HEK293T (cell line): ENCODE data around the gene CNTLN.

Experiments used
- CTCF ChIA-PET: fragments of 350-600 bp; formaldehyde crosslinking; extraction: SDS; loops from one replicate; lab custom pipeline; 2021; ENCODE audit warnings: antibody characterized with exemption, inconsistent platforms; lab: Yijun Ruan, JAX
- POLR2A ChIA-PET: fragments of 350-600 bp; formaldehyde crosslinking; extraction: SDS; loops from one replicate; lab custom pipeline; 2020; ENCODE audit warnings: antibody characterized with exemption, inconsistent platforms; lab: Yijun Ruan, JAX
- DNase-seq: peaks from one replicate; pipeline ENCODE4 v3.0.0; 2012; ENCODE audit warnings: mixed read lengths; ENCODE audit errors: extremely low spot score
- ARNT ChIP-seq: fragments of 450-650 bp; IDR thresholded peaks from 2 replicates; pipeline ENCODE4 v1.6.1; 2017; ENCODE audit warnings: mild to moderate bottlenecking
- BHLHE40 ChIP-seq: fragments of 450-650 bp; IDR thresholded peaks from 2 replicates; pipeline ENCODE4 v1.6.1; 2016; ENCODE audit warnings: mild to moderate bottlenecking, moderate library complexity, borderline replicate concordance
- CTBP1 ChIP-seq: fragments of 450-650 bp; IDR thresholded peaks from 2 replicates; pipeline ENCODE4 v1.6.1; 2016; ENCODE audit warnings: borderline replicate concordance
- ELF4 ChIP-seq: fragments of 450-650 bp; IDR thresholded peaks from 2 replicates; pipeline ENCODE4 v1.6.1; 2017; ENCODE audit warnings: antibody characterized with exemption
- FOXA1 ChIP-seq: fragments of 450-650 bp; IDR thresholded peaks from 2 replicates; pipeline ENCODE4 v1.6.1; 2016; ENCODE audit warnings: mild to moderate bottlenecking
- FOXK2 ChIP-seq: fragments of 450-650 bp; IDR thresholded peaks from 2 replicates; pipeline ENCODE4 v1.6.1; 2016; ENCODE audit warnings: mild to moderate bottlenecking
- FOXM1 ChIP-seq: fragments of 450-650 bp; IDR thresholded peaks from 2 replicates; pipeline ENCODE4 v1.6.1; 2017; ENCODE audit warnings: mild to moderate bottlenecking, borderline replicate concordance
- HDGF ChIP-seq: fragments of 450-650 bp; IDR thresholded peaks from 2 replicates; pipeline ENCODE4 v1.6.1; 2017; ENCODE audit warnings: antibody characterized with exemption, borderline replicate concordance
- L3MBTL2 ChIP-seq: fragments of 450-650 bp; conservative IDR thresholded peaks from 2 replicates; pipeline ENCODE4 v1.6.1; 2016; ENCODE audit warnings: mild to moderate bottlenecking
- LEF1 ChIP-seq: fragments of 450-650 bp; IDR thresholded peaks from 2 replicates; pipeline ENCODE4 v1.6.1; 2017; ENCODE audit warnings: mild to moderate bottlenecking, borderline replicate concordance
- NFRKB ChIP-seq: fragments of 450-650 bp; IDR thresholded peaks from 2 replicates; pipeline ENCODE4 v1.6.1; 2016; ENCODE audit warnings: mild to moderate bottlenecking, moderate library complexity
- SP1 ChIP-seq: fragments of 450-650 bp; IDR thresholded peaks from 2 replicates; pipeline ENCODE4 v1.6.1; 2017
- SUZ12 ChIP-seq: fragments of 450-650 bp; IDR thresholded peaks from 2 replicates; pipeline ENCODE4 v1.6.1; 2016; ENCODE audit warnings: mild to moderate bottlenecking
- TARDBP ChIP-seq: fragments of 450-650 bp; IDR thresholded peaks from 2 replicates; pipeline ENCODE4 v1.6.1; 2016
- ZNF384 ChIP-seq: fragments of 450-650 bp; IDR thresholded peaks from 2 replicates; pipeline ENCODE4 v1.6.1; 2016
- TF ChIP-seq, protein P1 (sequence below): fragments of 450-650 bp; IDR thresholded peaks from 2 replicates; pipeline ENCODE4 v1.6.1; 2016

CNTLN gene

DNA sequence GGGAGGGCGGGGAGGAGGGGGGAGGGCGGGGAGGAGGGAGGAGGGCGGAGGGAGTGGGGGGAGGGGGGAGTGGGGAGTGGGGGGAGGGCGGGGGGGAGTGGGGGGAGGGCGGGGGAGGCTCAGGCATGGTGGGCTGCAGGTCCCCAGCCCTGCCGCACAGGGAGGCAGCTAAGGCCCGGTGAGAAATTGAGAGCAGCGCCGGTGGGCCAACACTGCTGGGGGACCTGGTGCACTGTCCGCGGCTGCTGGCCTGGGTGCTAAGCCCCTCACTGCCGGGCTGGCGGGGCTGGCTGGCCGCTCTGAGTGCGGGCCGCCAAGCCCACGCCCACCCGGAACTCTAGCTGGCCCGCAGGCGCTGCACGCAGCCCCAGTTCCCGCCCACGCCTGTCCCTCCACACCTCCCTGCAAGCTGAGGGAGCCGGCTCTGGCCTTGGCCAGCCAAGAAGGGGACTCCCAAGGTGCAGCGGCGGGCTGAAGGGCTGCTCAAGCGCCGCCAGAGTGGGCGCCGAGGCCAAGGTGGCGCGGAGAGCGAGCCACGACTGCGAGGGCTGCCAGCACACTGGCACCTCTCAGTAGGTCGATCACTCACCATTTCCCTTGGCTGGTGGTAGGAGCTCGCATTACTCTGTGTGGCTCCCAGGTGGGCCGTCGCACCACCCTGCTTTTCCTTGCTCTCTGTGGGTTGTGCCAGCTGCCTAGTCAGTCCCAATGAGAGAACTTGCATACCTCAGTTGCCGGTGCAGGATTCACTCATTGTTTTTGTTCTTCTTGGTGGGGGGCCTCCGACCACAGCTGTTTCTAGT, 160.2 kb downstream of the CNTLN start:
- POLR2A ChIA-PET: no interaction called here
- no peak for DNase-seq
- TF ChIP-seq ARNT (no peak), SP1 (no peak), FOXA1 (no peak), TARDBP (no peak), LEF1 (no peak), NFRKB (no peak), CTBP1 (no peak), ELF4 (no peak), ZNF384 (no peak), HDGF (no peak), BHLHE40 (no peak)
- TF ChIP-seq, protein P1, sequence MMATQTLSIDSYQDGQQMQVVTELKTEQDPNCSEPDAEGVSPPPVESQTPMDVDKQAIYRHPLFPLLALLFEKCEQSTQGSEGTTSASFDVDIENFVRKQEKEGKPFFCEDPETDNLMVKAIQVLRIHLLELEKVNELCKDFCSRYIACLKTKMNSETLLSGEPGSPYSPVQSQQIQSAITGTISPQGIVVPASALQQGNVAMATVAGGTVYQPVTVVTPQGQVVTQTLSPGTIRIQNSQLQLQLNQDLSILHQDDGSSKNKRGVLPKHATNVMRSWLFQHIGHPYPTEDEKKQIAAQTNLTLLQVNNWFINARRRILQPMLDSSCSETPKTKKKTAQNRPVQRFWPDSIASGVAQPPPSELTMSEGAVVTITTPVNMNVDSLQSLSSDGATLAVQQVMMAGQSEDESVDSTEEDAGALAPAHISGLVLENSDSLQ: no peak
- CTCF ChIA-PET: no interaction called here

DNA sequence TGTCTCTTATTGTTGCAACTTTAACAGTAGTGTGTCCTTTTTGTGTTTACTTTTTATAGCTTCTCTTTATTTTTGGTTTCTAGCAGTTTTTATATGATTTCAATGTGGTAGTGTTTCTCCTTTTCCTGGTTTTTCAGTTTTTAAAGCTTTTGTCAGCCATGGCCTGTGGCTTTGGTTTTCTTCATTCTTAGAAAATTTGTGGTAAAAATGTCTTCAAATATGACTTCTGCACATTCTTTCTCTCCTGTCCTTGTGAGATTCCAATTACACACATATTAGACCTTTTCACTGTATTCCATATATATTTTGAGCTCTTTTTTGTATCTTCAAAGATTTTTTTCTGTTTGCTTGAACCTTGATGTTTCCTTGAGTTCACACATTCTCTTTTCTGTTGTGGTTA, 180.5 kb downstream of the CNTLN start:
- ChIA-PET POLR2A (no interaction called here), CTCF (no interaction called here)
- TF ChIP-seq, protein P1: no peak
- no peak for TF ChIP-seq FOXK2
- no peak for TF ChIP-seq L3MBTL2
- TF ChIP-seq TARDBP: no peak
- TF ChIP-seq FOXA1: no peak
- TF ChIP-seq SUZ12: no peak
- TF ChIP-seq ELF4: no peak
- TF ChIP-seq FOXM1: no peak
- TF ChIP-seq ARNT: no peak
- no peak for TF ChIP-seq SP1
- no peak for TF ChIP-seq NFRKB
- TF ChIP-seq BHLHE40: no peak
- no peak for TF ChIP-seq LEF1
- no peak for TF ChIP-seq ZNF384
- TF ChIP-seq HDGF: no peak
- no peak for TF ChIP-seq CTBP1
- DNase-seq: no peak

DNA sequence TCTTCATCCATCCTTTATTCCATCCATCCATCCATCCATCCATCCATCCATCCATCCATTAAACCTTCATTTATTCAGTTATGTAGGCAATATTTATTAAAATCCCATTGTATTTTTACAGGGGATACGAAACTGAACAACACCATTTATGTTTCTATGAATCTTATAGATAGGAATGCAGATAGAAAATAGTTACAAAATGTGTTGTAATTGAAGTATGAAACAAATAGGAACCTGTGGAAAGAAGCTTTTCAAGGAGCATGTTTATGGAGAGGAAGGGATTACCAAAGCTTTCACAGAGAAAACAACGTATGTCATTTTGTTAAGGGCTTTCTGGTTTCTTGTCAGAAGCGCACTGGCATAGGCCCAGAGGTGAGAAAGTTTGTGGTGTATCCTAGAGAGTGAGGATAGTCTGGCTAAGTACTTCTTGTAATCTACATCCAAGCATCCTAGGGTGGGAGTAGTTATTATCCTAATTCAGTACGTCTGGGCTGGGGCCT, 184.0 kb downstream of the CNTLN start:
- ChIA-PET POLR2A (no interaction called here), CTCF (no interaction called here)
- DNase-seq: no peak
- TF ChIP-seq FOXM1 (no peak), CTBP1 (no peak), BHLHE40 (no peak)

DNA sequence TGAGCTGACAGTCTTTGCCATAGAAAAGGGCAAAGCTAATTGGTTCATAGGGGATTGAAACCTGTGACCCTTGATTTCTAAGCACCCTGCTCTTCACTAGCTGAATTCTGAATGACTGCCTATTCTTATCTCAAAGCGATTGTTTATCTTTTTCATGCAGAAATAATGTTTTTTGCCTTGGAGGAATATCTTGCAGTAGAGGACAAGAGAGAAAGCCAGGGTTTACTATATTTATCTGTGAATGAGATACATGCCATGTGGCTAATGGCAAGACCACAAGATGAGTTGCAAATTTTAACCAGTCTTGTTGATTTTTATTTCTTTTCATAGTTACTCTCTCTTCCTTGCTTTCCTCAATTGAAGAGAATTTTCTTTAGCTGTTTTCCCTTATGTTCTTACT, 185.0 kb downstream of the CNTLN start:
- TF ChIP-seq LEF1 (no peak), FOXK2 (no peak), L3MBTL2 (no peak), HDGF (no peak), NFRKB (no peak), CTBP1 (no peak), FOXA1 (no peak), ZNF384 (no peak), FOXM1 (no peak), TARDBP (no peak), SUZ12 (no peak), ELF4 (no peak), ARNT (no peak), BHLHE40 (no peak), SP1 (no peak)
- TF ChIP-seq, protein P1: no peak
- ChIA-PET POLR2A (no interaction called here), CTCF (no interaction called here)
- no peak for DNase-seq

DNA sequence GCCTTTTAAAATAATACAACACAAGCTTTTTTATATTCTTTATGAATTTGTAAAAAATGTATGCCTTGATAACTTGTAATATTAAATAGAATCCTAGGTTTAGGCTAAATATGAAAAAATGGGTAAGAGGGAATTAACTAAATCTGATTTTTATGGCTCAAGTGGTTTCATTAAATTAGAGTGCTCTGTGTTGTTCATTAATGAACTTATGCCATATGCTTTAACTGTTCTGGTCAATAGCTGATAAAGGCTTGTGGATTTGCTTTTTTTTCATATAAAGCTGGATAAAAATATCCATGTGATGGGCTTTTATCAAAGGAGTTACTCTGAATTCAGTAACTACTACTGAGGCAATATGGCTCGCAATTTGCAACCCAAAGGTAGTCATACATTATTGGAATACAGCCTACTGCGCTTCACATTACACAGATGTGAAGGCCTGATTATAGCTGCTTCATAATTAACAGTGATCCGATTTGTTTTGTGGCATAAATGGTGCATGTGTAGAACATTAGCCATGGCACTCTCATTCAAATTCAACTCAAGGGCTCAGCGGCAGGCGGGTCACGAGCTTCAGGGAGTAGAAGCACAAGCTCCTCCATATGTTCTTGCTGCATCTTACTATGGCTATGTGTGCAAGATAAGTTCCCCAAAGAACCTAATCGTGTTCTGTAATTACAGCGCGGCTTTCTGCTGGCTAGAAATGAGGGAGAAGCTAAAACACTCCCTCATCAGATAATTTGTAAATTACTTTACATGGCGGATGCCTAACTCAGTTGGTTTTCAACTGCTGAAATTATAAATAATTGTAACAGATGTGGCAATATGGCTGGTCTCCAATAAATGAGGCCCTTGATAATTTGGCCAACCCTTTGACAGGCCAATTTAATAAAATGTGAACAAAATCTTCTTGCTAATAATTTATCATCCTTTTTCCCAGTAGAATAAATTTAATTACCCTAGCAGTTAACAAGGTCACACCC, 188.3 kb downstream of the CNTLN start:
- ChIA-PET CTCF (no interaction called here), POLR2A (no interaction called here)
- no peak for DNase-seq
- TF ChIP-seq L3MBTL2: no peak
- no peak for TF ChIP-seq TARDBP
- TF ChIP-seq CTBP1: no peak
- TF ChIP-seq ZNF384: no peak
- no peak for TF ChIP-seq SUZ12
- TF ChIP-seq, protein P1: no peak
- TF ChIP-seq HDGF: no peak
